GM19099 (cell line): ENCODE data around the gene LARGE1.

ENCODE experiments used
- POLR2A ChIP-seq: IDR thresholded peaks from 3 replicates; pipeline ENCODE4 v1.6.1; 2011; ENCODE audit warnings: low read depth; ENCODE audit not compliant: insufficient read length; ENCODE audit errors: extremely low read depth

LARGE1 gene

DNA sequence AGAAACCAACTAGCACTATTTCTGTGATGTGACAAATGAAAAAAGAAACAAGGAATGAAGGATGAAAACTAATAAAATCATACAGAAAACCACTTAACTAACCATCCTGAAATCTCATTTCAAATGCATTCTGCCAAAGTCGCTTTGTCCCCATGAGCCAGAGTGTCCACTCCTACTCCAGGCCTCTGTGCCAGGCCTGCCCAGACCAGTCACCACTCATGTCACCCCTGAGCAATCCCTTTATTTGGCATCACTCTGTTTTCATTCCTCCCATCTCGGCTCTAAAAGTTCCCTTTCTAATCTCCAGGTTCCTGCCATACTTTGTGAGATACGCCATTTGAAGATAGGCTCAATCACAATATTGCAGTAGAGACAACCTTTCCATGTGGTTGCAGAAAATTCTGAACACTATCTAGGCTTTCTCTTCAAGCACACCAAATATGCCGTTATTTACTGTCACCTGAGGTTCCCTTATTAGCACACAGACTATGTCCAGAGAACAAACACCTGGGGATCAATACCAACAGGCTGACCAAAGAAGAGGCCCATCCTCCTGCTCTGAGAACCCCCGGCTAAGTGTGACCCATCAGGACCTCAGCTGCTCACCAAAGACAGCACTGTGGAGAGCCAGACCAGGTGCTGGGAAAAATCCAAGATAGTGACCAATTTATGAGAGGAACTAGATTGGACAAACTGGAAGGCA is 202.4 kb downstream of the LARGE1 start:
- TF ChIP-seq POLR2A, result no peak

DNA sequence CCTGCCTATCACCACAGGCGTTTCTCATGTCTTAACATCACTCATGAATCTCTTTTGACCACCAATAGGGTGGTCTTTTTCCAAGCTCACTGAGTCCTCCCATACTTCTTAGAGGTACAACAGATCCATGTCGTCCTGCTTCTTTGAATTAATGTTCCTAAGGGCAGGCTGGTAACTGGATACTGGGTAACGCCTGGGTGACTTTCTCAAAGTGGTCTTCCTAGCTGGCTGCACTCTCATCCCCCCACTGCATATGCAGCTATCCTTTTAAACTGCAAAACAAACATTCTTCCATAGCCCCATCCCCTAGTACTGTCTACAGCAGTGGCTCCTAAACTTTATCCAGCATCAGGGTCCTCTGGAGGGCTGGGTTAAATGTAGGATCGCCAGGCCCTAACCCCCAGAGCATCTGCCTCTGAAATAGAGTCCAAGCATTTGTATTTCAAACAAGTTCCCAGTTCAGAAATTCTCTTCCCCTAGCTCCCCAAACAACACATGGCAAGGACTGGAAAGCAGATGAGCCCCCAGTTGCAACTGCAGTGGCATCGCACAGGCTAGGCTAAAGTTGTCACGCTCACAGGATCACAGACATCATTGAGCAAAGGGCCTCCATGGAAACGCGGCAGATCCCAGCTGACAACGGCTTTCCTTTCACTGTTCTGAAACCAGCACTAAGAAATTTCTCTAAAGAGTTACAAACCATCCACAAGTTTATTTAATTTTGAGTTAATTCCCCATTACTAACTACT is 204.9 kb downstream of the LARGE1 start:
- no peak for TF ChIP-seq POLR2A

DNA sequence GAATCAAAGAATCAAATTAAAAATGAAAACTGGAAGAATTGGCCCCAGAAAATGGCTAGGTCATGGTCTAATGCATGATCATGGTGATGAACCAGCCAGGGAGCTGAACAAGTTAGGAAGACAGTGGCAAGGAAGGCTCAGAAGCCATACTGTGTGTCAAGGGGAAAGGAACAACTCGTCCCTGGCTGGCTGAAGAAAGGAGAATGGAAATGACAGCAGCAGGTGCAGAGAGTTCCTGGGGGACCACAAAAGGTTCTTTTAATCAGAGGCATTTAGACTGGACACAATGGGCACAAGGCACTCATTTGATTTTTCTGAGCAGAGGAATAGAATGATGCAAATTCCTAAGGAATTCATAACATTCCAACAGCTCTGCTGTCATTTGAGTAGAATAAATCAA is 209.9 kb downstream of the LARGE1 start:
- no peak for TF ChIP-seq POLR2A

DNA sequence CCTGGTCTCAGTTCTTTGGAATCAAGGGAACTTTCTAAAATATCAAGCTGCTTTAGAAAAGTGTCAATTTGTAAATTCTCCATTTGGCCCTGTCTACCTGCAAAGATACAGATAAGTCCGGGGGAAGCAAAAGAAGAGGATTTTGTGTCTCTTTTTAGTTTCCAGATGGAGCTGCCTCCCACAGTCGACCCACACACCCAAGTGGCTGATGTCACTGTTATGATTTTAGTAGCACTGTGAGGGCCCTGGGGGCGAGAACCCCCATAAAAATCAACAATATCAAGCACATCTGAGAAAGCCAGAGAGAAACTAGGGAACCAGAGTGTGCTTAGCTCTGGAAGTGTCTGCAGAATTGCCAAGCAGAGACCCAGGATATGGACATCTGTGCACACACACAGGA is 212.7 kb downstream of the LARGE1 start:
- no peak for TF ChIP-seq POLR2A

DNA sequence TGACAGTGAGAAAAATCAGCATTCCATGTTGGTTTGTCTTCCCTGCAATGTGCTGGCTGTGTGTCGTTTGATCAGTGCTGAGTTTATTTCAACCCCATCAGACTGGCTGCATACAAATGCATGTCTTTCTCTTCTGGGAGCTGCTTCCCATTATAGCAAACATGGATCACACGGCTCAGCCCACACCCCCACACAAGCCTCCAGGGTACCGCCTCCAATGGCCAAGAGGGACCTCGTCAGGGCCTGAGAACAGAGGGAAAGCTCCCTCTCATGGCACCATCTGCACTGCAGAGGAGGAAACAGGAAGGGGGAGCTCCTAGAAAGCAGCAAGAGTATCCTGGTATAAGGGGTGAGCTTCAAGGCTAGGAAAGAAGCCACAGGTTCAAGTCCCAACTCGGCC is 214.2 kb downstream of the LARGE1 start:
- TF ChIP-seq POLR2A, result no peak

DNA sequence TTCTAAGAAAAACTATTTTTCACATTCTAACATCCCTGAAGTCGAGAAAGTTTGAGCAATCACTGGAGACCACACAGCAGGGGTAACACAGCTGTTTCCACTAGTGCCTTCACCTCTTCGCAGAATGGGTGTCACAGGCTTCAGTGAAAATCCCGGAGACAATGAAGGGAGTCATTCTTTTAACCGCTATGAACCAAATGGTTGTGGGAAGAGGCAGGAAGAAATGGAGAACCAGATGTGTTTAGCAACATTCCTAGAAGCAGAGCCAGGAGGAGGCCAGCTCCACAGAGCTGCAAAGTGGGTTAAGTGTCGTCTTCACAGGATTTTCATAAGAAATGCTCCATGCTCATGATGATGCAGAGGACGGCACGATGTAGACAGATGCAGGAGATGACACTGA is 221.1 kb downstream of the LARGE1 start:
- no peak for TF ChIP-seq POLR2A

DNA sequence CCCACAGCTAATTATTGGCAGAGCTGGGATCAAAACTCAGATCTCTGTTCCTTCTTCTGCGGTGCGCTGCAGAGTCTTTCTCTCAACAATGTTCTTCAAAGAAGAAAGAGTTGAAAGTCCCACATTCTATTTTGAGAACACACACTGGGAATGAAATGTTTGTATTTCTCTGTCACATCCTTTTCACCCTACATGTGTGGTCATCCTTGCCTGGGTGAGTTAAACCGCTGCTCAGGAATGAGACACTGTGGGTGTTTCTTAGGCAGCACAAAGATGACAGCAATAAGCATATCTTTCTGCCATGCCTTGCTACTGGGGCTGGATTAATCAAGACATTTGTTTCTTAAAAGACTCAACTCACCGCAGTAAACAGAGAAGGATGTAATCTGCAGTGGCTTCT is 222.6 kb downstream of the LARGE1 start:
- TF ChIP-seq POLR2A, result no peak

DNA sequence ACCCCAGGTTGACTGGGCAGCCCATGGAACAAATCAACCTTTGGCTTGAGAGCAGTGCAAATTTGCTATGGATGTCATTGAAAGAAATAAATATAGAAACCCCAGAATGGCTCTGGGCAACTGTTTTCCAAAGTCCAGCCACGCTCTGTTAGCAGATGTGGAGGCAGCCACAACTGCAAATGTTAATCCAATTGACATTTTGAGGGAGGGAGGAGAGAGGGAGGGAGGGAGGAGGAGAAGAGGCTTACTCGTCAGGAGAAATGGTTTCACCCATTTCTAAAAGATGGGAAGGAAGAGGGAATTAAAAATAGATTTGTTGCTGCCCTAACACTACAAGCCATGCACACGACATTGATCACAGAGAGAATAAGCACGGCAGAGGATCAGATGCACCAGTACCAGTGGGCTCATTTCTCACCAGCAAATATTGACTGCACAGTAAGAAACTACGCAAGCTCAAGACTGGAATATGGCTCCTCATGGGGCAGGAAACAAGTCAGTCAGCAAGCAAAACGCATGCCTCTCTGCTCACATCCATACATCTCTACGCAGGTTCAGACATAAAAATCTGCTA is 229.1 kb downstream of the LARGE1 start:
- no peak for TF ChIP-seq POLR2A

DNA sequence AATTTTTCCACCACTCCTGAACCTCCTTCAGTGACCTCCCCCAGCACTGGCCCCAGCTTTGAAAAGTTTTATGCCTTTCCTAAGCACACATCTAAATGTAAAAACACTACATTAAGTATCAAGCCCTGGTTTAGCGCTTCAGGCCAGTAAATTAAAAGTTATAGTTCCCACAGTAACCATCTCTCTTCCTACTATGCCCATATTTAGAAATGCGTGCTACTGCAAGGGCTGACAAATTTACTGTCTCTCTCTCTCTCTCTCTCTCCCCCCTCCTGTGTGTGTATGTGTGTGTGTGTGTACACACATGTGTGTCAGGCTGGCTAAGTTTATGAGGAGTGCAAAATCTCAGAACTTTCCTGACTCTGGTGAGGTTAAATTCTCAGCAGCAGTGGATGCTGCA is 231.4 kb downstream of the LARGE1 start:
- TF ChIP-seq POLR2A, result no peak

DNA sequence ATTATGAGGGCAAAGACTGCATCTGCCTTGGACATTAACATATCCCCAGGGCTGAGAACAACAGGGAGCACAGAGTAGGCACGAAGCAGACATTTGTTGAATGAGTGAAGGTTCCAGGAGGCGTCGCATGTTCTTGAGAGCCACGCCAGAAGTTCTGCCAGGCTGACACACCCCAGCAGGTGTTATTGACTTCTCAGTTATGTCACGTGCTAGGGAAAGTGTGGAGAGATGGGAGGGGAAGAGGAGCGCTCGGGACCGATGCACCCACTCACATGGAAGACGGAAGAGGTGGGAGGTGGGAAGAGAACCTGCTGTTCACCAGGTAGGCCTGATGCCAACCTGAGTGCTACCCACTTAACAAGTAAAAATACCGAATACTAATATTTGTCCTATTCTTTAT is 232.8 kb downstream of the LARGE1 start:
- no peak for TF ChIP-seq POLR2A

DNA sequence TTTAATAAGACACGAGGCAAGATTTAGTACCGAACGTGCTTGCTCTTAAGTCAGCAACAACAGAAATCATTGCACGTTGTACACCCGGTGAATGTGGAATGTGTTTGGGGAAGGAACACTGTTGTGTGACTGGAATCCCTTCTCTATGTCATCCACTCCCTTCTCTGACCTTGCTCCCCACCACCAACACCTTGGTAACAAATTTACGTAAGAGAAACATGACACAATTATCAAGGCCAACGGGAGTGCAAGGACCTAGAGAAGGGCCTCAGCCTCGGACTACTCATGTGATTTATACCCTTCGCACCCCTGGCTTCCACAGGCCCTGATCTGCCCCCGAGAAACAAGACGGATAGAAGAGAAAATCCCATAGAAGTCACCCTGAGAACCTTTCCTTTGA is 236.2 kb downstream of the LARGE1 start:
- no peak for TF ChIP-seq POLR2A

DNA sequence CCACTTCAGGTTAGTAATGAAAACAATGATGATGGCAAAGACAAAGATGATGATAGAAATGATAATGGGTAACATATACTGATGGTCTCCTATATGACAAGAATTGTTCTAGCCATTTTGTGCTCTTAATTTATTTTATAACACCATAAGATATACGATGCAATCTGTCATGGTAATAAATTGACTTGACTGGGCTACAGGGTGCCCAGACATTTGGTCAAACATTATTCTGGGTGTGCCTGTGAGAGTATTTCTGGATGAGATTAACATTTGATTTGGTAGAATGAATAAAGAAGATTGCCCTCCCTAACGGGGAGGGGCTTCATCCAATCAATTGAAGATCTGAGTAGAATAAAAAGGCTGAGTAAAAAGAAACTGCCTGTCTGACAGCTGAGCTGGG is 237.3 kb downstream of the LARGE1 start:
- no peak for TF ChIP-seq POLR2A

DNA sequence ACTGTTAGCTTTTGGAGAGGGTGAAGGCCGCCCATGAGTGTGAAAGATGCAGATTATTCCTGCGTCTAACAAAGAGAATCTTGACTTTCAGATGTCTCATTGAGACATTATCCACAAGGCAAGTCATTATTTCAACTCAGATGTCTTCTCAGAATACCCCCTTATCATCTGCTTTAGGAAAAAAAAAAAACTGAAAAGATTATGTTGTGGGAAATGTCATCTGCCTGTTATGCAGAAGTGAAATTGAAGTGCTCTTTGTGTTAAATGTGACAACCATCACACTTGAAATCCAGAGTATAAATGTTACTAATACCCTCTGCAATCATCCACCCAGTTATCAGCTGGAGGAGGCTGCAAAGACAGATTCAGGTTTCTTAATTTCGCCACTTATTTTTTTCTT is 239.6 kb downstream of the LARGE1 start:
- no peak for TF ChIP-seq POLR2A

DNA sequence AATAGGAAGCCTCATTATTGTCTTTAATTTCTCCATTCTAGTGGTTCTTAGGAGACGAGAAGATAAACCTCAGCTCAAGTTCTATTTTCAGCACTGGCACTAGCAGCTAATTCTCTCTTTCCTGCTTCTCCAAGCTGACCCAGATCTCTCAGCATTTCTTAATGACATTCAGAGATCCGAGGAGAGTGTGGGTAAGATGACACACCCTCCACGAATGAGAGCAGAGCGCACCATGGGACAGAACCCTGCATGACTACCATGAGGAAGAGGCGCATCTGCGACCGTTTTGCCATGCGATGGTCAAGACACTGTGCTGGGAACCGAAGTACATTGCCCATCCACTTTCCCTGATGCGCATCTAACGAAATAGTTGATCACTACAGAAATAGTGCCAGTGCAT is 241.8 kb downstream of the LARGE1 start:
- no peak for TF ChIP-seq POLR2A

DNA sequence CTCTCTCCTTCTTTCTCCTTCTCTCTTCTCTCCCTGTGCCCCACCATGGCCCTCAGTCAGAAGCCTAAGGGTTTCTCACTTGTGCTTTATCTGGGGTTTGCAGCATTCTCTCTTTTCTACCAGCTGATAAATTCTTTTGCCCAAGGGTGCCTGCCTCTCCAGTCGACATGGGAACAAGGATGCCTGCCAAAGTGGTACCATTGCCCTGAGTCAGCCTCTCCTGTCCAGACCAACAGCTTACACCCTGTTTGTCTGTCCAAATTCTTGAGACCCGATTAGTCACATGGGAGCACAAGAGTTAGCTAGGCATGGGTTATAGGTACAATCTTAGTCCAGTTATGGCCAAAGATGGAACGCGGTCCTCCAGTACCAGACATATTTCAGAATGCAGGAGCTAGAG is 242.7 kb downstream of the LARGE1 start:
- TF ChIP-seq POLR2A, result no peak

DNA sequence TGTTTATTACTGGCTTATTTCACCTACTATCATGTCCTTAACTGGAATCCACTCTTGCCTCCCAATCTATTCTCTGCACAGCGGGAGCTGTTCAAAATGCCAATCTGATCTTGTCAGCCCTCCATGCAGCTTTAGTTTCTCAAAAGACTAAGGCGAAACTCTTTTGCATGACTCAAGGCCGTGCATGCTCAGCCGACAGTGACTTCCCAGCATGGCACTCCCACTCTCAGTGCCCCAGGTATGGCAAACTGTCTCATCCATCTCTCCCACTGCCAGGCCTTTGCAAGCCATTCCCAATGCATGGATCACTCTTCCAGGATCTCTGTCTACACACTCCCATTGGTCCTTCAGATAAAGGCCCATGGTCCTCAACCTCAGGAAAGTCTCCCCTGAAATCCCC is 245.9 kb downstream of the LARGE1 start:
- TF ChIP-seq POLR2A, result no peak

DNA sequence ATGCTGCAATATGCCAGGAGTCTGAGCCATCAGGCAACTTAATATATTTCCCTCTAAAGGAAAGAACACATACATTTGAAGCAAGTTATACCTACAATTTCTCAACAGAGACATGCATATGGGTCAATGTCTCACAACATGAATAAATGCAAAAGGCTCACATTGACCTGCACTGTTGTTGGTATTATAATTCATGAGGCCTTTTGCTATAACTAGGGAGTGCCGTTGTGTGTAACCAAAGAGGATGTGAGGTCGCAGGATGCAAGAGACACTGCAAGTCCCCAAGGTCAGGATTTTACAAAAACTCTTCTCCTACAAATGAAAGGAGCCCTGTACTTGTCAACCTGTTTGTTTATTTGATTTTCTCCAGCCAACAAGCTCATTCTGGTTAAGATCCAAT is 250.5 kb downstream of the LARGE1 start:
- no peak for TF ChIP-seq POLR2A

DNA sequence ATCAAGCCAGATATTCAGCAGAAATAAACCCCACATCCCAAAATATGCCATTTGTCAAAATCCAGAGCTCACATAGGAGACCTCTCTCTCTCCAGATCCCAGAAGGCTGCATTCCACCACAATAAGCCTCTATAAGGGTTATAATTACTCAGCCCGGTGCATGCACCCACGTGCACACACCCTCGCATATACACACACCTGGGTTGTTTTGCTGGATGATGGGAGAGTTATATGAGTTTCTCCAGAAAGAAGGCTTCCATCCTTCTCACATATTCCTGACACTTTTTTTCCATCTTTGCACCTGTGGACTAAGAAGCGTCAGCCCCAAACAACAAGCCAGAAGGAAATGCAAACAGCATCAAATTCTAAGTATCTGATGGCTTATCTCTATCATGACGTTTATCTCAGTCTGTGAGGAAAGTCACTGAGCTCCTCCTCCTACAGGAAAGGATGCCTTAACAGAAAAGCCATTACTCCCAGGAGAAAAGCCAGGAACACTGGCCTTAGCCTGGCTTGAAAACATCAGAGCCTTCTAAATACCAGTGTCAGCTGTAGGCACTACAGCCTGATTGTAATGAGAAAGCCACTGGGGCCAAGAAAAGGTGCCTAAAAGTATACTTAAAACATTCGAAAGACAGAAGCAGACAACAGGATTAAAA is 253.2 kb downstream of the LARGE1 start:
- no peak for TF ChIP-seq POLR2A
